Measurements from ENCODE around the gene SLC41A3.
"Not testable (repeated sequence)": the region's sequence is repeated elsewhere in the genome, so short reads cannot be mapped to it uniquely, and the experiment has no call there.

Gene SLC41A3

GRCh38 chr3:126049289-126050049 is 34.5 kb downstream of the SLC41A3 start:
- no peak overlapping the region for H3K4me2 ChIP-seq (ENCODE audit: low read depth, low read length)
- H3K36me3 ChIP-seq (replicated peaks; ENCODE audit: insufficient read depth, low read length) = no peaks in the 10 kb centered on the region
- DNase-seq = no peak
- no peaks in the 10 kb centered on the region for H3K79me2 ChIP-seq (ENCODE audit: low read length)
- H2AFZ ChIP-seq (ENCODE audit: low read length) = no peak overlapping the region
- no peak overlapping the region for H3K9ac ChIP-seq (ENCODE audit: low read length)
- no peaks in the 10 kb centered on the region for H3K4me1 ChIP-seq (ENCODE audit: low read length)
- H3K9me2 ChIP-seq (replicated peaks; ENCODE audit: insufficient read depth, low read length) = no peaks in the 10 kb centered on the region
- H3K9me3 ChIP-seq (replicated peaks; ENCODE audit: insufficient read depth, low read length) = no peaks in the 10 kb centered on the region
- no peak overlapping the region for H3K4me3 ChIP-seq (ENCODE audit: low read length)
- no peak overlapping the region for H3K27ac ChIP-seq (ENCODE audit: low read length)
- no peaks in the 10 kb centered on the region for H4K20me1 ChIP-seq (ENCODE audit: insufficient read depth, low read length)
- no peaks in the 10 kb centered on the region for H3K27me3 ChIP-seq (replicated peaks; ENCODE audit: insufficient read depth, low read length)
- TF ChIP-seq EZH2phosphoT487 (IDR thresholded peaks at IDR 0.05; ENCODE audit: low read length) = no peak
- TF ChIP-seq CTCF (IDR thresholded peaks at IDR 0.05; ENCODE audit: low read length) = no peak
- TF ChIP-seq EZH2 (optimal IDR thresholded peaks at IDR 0.05; ENCODE audit: low read depth, low read length) = no peak
- no peaks in the 10 kb centered on the region for H3F3A ChIP-seq (ENCODE audit: insufficient read depth, low read length)

GRCh38 chr3:126040386-126040785 is 43.5 kb downstream of the SLC41A3 start:
- Histone ChIP-seq H3K4me1 (ENCODE audit: low read length) (no peaks in the 10 kb centered on the region), H3K9me2 (replicated peaks; ENCODE audit: insufficient read depth, low read length) (no peaks in the 10 kb centered on the region), H3K27ac (ENCODE audit: low read length) (no peak overlapping the region), H3K79me2 (ENCODE audit: low read length) (no peaks in the 10 kb centered on the region), H3K9me3 (replicated peaks; ENCODE audit: insufficient read depth, low read length) (no peaks in the 10 kb centered on the region), H3K4me2 (ENCODE audit: low read depth, low read length) (no peak overlapping the region), H3K36me3 (replicated peaks; ENCODE audit: insufficient read depth, low read length) (no peaks in the 10 kb centered on the region), H2AFZ (ENCODE audit: low read length) (no peak overlapping the region), H3K9ac (ENCODE audit: low read length) (no peak overlapping the region), H3K4me3 (ENCODE audit: low read length) (no peak overlapping the region), H3K27me3 (replicated peaks; ENCODE audit: insufficient read depth, low read length) (no peaks in the 10 kb centered on the region), H4K20me1 (ENCODE audit: insufficient read depth, low read length) (no peaks in the 10 kb centered on the region), H3F3A (ENCODE audit: insufficient read depth, low read length) (no peaks in the 10 kb centered on the region)
- no peak for TF ChIP-seq EZH2 (optimal IDR thresholded peaks at IDR 0.05; ENCODE audit: low read depth, low read length)
- no peak for DNase-seq

- no peak for DNase-seq
Observed at GRCh38 chr3:126039870-126040269, 44.1 kb downstream of the SLC41A3 start.

GRCh38 chr3:126038791-126039190 is 45.1 kb downstream of the SLC41A3 start:
- not testable (repeated sequence) for H3K36me3 ChIP-seq (replicated peaks; ENCODE audit: insufficient read depth, low read length); DNase-seq; H3K9me2 ChIP-seq (replicated peaks; ENCODE audit: insufficient read depth, low read length); H3K9me3 ChIP-seq (replicated peaks; ENCODE audit: insufficient read depth, low read length); H3F3A ChIP-seq (ENCODE audit: insufficient read depth, low read length); H3K9ac ChIP-seq (ENCODE audit: low read length); H3K4me2 ChIP-seq (ENCODE audit: low read depth, low read length); H3K27ac ChIP-seq (ENCODE audit: low read length); H4K20me1 ChIP-seq (ENCODE audit: insufficient read depth, low read length); H2AFZ ChIP-seq (ENCODE audit: low read length); H3K27me3 ChIP-seq (replicated peaks; ENCODE audit: insufficient read depth, low read length); H3K4me3 ChIP-seq (ENCODE audit: low read length); H3K79me2 ChIP-seq (ENCODE audit: low read length); H3K4me1 ChIP-seq (ENCODE audit: low read length)

More at GRCh38 chr3:126039870-126040269, 44.1 kb downstream of the SLC41A3 start:
- Histone ChIP-seq H3K27ac (ENCODE audit: low read length) (no peak overlapping the region), H3K4me3 (ENCODE audit: low read length) (no peak overlapping the region), H3K27me3 (replicated peaks; ENCODE audit: insufficient read depth, low read length) (no peaks in the 10 kb centered on the region), H3K9ac (ENCODE audit: low read length) (no peak overlapping the region), H3F3A (ENCODE audit: insufficient read depth, low read length) (no peaks in the 10 kb centered on the region), H3K9me2 (replicated peaks; ENCODE audit: insufficient read depth, low read length) (no peaks in the 10 kb centered on the region), H3K36me3 (replicated peaks; ENCODE audit: insufficient read depth, low read length) (no peaks in the 10 kb centered on the region), H3K4me2 (ENCODE audit: low read depth, low read length) (no peak overlapping the region), H4K20me1 (ENCODE audit: insufficient read depth, low read length) (no peaks in the 10 kb centered on the region), H3K79me2 (ENCODE audit: low read length) (no peaks in the 10 kb centered on the region), H2AFZ (ENCODE audit: low read length) (no peak overlapping the region), H3K4me1 (ENCODE audit: low read length) (no peaks in the 10 kb centered on the region), H3K9me3 (replicated peaks; ENCODE audit: insufficient read depth, low read length) (no peaks in the 10 kb centered on the region)
- TF ChIP-seq CTCF (IDR thresholded peaks at IDR 0.05; ENCODE audit: low read length) (no peak), EZH2 (optimal IDR thresholded peaks at IDR 0.05; ENCODE audit: low read depth, low read length) (no peak), EZH2phosphoT487 (IDR thresholded peaks at IDR 0.05; ENCODE audit: low read length) (no peak)
